T1000 (cell line): Measurements from ENCODE around the gene ADARB2.

Experiments
- DNase-seq: peaks from one replicate; lab custom pipeline; 2025; ENCODE audit warnings: mixed read lengths; lab: John Stamatoyannopoulos, UW

The ADARB2 gene

GRCh38 chr10:1130995-1131790 lies 606.1 kb downstream of the ADARB2 start:
- no peak for DNase-seq

DNA sequence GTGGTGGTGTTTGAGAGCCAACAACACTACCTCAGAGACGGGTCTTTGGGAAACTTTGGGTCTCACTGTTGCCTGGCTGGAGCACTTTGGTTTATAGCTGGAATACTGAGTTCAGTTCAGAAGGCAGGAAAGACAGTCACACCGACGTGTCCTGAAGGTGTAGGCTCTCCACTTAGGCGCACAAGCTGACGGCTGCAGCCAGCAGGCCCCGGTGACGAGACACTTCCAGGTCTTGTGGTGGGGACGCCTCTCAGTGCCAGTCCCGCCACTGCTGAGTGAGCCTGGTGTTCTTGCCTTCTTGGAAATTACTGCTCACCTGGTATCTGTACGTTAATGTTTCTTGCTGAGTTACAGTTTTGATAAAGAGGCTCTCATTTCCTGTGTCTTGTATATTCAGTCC lies 607.1 kb downstream of the ADARB2 start:
- no peak for DNase-seq

GRCh38 chr10:1128649-1129048 lies 608.7 kb downstream of the ADARB2 start:
- no peak for DNase-seq

- DNase-seq: no peak
Observed at GRCh38 chr10:1128115-1128514, 609.2 kb downstream of the ADARB2 start.

DNA sequence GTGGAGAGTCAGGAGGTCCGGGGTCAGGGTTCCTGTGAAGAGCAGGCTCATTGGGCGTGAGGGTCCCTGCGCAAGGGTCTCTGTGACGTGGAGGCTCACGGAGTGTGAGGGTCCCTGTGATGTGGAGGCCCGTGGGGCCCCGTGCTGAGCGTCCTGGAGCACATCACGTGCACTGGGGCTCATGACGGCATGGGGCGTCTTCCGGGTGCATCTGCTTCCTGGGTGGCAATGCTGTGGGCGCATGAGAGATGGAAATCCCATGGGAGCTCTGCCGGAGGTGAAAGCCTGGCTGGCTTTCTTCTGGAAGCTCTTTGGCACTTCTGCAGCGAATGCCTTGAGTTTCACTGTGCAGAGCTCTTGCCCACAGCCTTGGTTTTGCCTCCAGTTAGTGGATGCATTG lies 609.7 kb downstream of the ADARB2 start:
- no peak for DNase-seq
